Stimulated activated CD8-positive, alpha-beta memory T cell treated with anti-CD3 and anti-CD28 coated beads, Interleukin-12 subunit alpha, Interleukin-12 subunit beta, amount 100 ng/mL, for 24 hours (primary cell): Measurements from ENCODE around the gene TMEM25.
"Not testable (repeated sequence)": the region's sequence is repeated elsewhere in the genome, so short reads cannot be mapped to it uniquely, and the experiment has no call there.

Source experiments
- DNase-seq: peaks from one replicate; pipeline ENCODE4 v3.0.0-alpha.2; 2020; ENCODE audit errors: extremely low read depth

The TMEM25 gene

GRCh38 chr11:118532091-118532490 lies 1.1 kb downstream of the TMEM25 start:
- DNase-seq, result no peak

- no peak for DNase-seq
These were observed 2.1 kb downstream of the TMEM25 start for GRCh38 chr11:118532852-118533768.

GRCh38 chr11:118533769-118534729 lies 3.1 kb downstream of the TMEM25 start:
- DNase-seq, result no peak

GRCh38 chr11:118535261-118535660 lies 4.3 kb downstream of the TMEM25 start:
- DNase-seq, result no peak

GRCh38 chr11:118536726-118537125 lies 5.7 kb downstream of the TMEM25 start:
- no peak for DNase-seq

- no peak for DNase-seq
These were observed 6.5 kb downstream of the TMEM25 start for GRCh38 chr11:118537409-118537980.

GRCh38 chr11:118544010-118544646 lies 13.1 kb downstream of the TMEM25 start:
- no peak for DNase-seq

- DNase-seq, result no peak
These were observed 13.6 kb downstream of the TMEM25 start for GRCh38 chr11:118544647-118545010.

GRCh38 chr11:118545533-118545932 lies 14.5 kb downstream of the TMEM25 start:
- DNase-seq, result no peak

GRCh38 chr11:118547132-118547531 lies 16.1 kb downstream of the TMEM25 start:
- no peak for DNase-seq

- DNase-seq, result no peak
These were observed 21.3 kb downstream of the TMEM25 start for GRCh38 chr11:118552341-118552740.

GRCh38 chr11:118560806-118561205 lies 29.8 kb downstream of the TMEM25 start:
- DNase-seq, result no peak

GRCh38 chr11:118565051-118565450 lies 34.1 kb downstream of the TMEM25 start:
- no peak for DNase-seq

GRCh38 chr11:118569670-118570069 lies 38.7 kb downstream of the TMEM25 start:
- DNase-seq, result no peak

- no peak for DNase-seq
These were observed 39.8 kb downstream of the TMEM25 start for GRCh38 chr11:118570787-118571186.

GRCh38 chr11:118571701-118572060 lies 40.7 kb downstream of the TMEM25 start:
- DNase-seq, result not testable (repeated sequence)

- DNase-seq, result peak; percentile 43
These were observed 41.3 kb downstream of the TMEM25 start, which contains the start of gene ARCN1 for GRCh38 chr11:118572061-118572980. Gene ARCN1, plus strand, starts transcription at chr11:118572409. Its CDS starts 139 bp downstream, at chr11:118572548.

GRCh38 chr11:118572981-118573550 lies 42.1 kb downstream of the TMEM25 start:
- DNase-seq, result no peak

- no peak for DNase-seq
These were observed 43.6 kb downstream of the TMEM25 start for GRCh38 chr11:118574636-118575035.

- DNase-seq, result not testable (repeated sequence)
These were observed 47.0 kb downstream of the TMEM25 start for GRCh38 chr11:118577995-118578394.
